ENCODE data around the gene SDK1.

The SDK1 gene

DNA sequence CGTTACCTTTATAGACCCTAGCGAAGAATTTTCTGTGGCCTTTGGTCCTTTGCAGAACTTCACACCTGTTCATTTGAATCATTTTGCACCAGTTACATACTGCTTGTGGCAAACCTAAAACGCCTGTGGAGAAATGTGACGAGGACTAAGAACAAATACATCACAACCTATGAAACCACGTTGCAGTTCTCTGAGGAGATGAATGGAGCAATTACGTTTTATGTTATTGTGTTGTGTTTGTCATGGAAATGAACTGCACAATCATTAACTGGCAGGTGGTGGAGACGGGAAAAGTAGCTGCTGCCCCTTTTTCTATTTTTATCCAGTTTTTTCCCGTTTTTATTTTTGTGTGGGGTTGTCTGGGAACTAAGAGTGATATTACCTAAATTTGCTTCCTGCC is 505.5 kb downstream of the SDK1 start:
- TF ChIP-seq, protein P1, sequence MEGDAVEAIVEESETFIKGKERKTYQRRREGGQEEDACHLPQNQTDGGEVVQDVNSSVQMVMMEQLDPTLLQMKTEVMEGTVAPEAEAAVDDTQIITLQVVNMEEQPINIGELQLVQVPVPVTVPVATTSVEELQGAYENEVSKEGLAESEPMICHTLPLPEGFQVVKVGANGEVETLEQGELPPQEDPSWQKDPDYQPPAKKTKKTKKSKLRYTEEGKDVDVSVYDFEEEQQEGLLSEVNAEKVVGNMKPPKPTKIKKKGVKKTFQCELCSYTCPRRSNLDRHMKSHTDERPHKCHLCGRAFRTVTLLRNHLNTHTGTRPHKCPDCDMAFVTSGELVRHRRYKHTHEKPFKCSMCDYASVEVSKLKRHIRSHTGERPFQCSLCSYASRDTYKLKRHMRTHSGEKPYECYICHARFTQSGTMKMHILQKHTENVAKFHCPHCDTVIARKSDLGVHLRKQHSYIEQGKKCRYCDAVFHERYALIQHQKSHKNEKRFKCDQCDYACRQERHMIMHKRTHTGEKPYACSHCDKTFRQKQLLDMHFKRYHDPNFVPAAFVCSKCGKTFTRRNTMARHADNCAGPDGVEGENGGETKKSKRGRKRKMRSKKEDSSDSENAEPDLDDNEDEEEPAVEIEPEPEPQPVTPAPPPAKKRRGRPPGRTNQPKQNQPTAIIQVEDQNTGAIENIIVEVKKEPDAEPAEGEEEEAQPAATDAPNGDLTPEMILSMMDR (IDR thresholded peaks at IDR 0.05; ENCODE audit: low read depth, low read length, missing control alignments), result no peak
- in situ Hi-C loops (cut with HindIII; ENCODE audit: low sequenced_read_pairs), result no loop called here
- no peak overlapping the region for H3K4me3 ChIP-seq (ENCODE audit: low read depth, low read length)

DNA sequence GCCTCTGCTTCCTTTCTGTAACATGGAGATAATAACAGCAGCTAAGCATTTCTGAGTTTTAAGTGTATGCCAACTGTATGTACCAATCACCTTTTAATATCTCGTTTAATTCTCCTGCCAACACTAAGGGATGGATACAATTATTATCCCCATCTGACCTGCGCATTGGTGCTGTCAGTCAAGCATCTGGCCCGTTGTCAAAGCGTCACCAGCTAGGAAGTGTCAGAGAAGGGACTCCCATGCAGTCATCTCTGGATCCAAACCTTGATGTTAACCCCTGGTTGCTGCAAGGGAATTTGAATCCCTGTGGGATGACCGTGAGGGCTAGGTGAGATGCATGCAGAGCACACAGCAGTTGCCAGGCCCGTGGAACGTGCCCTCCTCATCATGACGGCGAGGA is 506.8 kb downstream of the SDK1 start:
- H3K4me3 ChIP-seq (ENCODE audit: low read depth, low read length), result no peak overlapping the region
- TF ChIP-seq, protein P1 (IDR thresholded peaks at IDR 0.05; ENCODE audit: low read depth, low read length, missing control alignments), result no peak
- in situ Hi-C loops (cut with HindIII; ENCODE audit: low sequenced_read_pairs), result no loop called here
- no peak for DNase-seq (ENCODE audit: low read depth)

More for the DNA sequence above, 505.5 kb downstream of the SDK1 start:
- DNase-seq (ENCODE audit: low read depth), result no peak

DNA sequence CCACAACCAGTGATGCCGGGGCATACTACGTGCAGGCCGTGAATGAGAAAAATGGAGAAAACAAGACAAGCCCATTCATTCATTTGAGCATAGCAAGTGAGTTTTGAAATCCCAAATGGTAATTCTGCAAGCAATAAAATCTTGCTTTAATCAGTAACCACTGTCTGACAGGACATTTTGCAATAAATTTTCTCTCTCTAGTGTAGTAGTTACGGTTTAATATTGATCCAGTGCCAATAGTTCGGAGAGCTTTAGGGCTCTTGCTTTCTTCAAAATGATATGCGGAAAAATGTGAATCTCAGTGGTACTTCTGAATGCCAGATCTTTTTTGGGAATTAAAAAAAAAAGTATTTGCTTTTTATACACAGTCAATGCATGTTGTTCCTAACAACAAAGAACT is 520.4 kb downstream of the SDK1 start:
- no peak for DNase-seq (ENCODE audit: low read depth)
- in situ Hi-C loops (cut with HindIII; ENCODE audit: low sequenced_read_pairs), result no loop called here
- H3K4me3 ChIP-seq (ENCODE audit: low read depth, low read length), result no peak overlapping the region
- TF ChIP-seq, protein P1 (IDR thresholded peaks at IDR 0.05; ENCODE audit: low read depth, low read length, missing control alignments), result no peak

DNA sequence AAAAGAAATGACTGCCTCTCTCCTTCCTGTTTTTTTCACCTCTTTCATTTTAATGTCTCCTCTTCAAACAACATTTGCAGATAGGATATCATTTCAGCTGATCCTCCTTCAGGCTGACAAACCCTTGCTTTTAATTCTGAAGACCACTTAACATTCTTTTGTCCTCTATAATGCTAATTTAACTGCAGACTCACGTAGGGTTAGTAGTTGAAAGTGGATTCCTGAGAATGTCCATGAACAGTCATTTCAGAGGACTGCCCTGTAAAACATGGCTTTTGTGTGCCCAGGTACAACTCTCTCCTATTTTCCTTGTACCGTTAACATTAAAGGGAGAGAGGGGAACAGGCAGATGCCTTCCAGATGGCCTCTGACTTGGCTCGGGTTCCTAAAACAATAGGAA is 524.4 kb downstream of the SDK1 start:
- no peak overlapping the region for H3K4me3 ChIP-seq (ENCODE audit: low read depth, low read length)
- in situ Hi-C loops (cut with HindIII; ENCODE audit: low sequenced_read_pairs), result no loop called here
- DNase-seq (ENCODE audit: low read depth), result no peak
- TF ChIP-seq, protein P1 (IDR thresholded peaks at IDR 0.05; ENCODE audit: low read depth, low read length, missing control alignments), result no peak

DNA sequence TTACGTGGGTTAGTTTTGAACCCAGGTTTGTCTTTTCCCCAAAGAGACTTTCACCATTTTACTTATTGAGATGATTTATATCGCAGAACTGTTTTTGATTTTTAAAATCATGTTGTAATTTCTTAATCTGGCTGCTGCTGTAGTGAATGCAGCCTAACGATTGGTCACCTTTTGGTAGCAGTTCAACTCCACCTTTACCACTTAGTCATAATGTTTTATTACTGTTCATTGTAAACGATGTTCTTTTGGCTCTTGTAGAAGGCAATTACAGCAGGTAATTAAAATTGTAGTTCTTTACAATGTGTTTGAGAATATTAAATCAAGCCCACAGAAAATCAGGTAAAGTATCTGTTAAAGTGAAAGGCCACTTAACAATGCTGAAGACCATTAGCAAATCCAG is 531.1 kb downstream of the SDK1 start:
- in situ Hi-C loops (cut with HindIII; ENCODE audit: low sequenced_read_pairs), result no loop called here
- no peak overlapping the region for H3K4me3 ChIP-seq (ENCODE audit: low read depth, low read length)
- TF ChIP-seq, protein P1 (IDR thresholded peaks at IDR 0.05; ENCODE audit: low read depth, low read length, missing control alignments), result no peak
- DNase-seq (ENCODE audit: low read depth), result no peak

- TF ChIP-seq, protein P1 (IDR thresholded peaks at IDR 0.05; ENCODE audit: low read depth, low read length, missing control alignments), result no peak
- no peak for DNase-seq (ENCODE audit: low read depth)
- H3K4me3 ChIP-seq (ENCODE audit: low read depth, low read length), result no peak overlapping the region
- in situ Hi-C loops (cut with HindIII; ENCODE audit: low sequenced_read_pairs), result no loop called here
Measured at GRCh38 chr7:3835109-3835508, 534.1 kb downstream of the SDK1 start.

- TF ChIP-seq, protein P1 (IDR thresholded peaks at IDR 0.05; ENCODE audit: low read depth, low read length, missing control alignments), result no peak
- in situ Hi-C loops (cut with HindIII; ENCODE audit: low sequenced_read_pairs), result no loop called here
- DNase-seq (ENCODE audit: low read depth), result no peak
- no peak overlapping the region for H3K4me3 ChIP-seq (ENCODE audit: low read depth, low read length)
Measured at GRCh38 chr7:3836855-3837254, 535.8 kb downstream of the SDK1 start.

All from astrocyte of the cerebellum (primary cell).